CD1c-positive myeloid dendritic cell (primary cell): ENCODE results near the gene HES6.

ENCODE experiments used
- DNase-seq: peaks from one replicate; pipeline ENCODE4 v3.0.0-alpha.2; 2016; ENCODE audit errors: extremely low spot score

HES6 gene

DNA sequence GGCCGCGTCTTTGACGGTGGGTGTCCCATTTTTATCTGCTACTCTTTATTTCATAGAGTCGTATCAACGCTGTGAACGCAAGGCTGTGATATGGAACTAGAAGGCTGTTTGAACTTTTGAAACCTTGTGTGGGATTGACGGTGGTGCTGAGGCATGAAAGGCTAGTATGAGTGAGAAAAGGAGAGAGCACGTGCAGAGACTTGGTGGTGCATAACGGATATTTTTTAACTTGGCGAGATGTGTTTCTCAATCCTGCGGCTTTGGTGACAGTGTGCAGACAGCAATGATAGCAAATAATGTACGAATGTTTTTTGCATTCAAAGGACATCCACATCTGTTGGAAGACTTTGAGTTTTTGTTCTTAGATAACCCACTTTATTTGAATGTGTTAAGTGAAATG lies 6.2 kb downstream of the HES6 start:
- DNase-seq, result no peak

DNA sequence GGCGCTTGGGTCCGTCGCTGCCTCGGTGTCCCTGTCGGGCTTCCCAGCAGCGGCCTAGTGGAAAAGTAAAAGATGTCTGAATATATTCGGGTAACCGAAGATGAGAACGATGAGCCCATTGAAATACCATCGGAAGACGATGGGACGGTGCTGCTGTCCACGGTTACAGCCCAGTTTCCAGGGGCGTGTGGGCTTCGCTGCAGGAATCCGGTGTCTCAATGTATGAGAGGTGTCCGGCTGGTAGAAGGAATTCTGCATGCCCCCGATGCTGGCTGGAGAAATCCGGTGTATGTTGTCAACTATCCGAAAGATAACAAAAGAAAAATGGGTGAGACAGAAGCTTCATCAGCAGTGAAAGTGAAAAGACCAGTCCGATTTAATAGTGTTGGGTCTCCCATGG lies 8.0 kb downstream of the HES6 start:
- no peak for DNase-seq

- peak; percentile 87 for DNase-seq
Measured at GRCh38 chr2:238231251-238231793, 8.5 kb downstream of the HES6 start.

DNA sequence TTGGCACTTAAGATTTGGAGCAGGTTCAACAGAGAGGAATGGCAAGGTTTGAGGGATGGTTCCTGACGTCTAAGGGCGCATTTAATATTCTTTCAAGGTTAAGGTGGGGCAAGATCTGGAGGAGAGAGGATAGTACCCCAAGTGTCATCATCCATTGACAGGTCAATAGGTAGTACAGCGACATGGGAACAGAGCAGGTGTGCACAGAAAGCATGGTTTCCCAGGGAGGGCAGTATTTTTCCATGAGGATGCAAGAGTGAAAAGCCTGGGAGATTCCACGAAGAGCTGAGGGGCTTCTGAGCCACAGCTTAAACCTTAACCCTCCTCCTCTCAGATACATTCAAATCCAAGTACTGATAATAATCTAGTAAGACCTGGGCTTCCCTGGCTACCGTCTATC lies 9.1 kb downstream of the HES6 start:
- DNase-seq, result no peak

DNA sequence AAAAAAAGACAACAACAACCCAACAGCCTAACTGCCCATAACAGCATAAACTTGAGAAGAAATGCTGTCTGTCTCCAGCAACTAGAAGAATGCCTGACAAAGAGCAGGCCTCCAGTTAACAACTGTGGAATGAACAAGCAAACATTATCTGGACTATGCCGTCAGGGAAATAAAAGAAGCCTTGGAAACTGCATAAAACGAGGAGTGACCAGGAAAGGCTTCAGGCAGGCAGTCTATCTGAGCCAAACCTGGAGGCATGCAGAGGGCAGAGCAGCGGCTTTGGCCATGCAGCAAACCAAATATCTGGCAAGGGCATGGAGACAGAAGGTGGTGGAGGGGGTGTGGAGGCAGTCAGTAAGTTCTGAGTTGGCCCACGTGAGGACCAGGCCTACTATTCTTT lies 11.1 kb downstream of the HES6 start:
- no peak for DNase-seq

DNA sequence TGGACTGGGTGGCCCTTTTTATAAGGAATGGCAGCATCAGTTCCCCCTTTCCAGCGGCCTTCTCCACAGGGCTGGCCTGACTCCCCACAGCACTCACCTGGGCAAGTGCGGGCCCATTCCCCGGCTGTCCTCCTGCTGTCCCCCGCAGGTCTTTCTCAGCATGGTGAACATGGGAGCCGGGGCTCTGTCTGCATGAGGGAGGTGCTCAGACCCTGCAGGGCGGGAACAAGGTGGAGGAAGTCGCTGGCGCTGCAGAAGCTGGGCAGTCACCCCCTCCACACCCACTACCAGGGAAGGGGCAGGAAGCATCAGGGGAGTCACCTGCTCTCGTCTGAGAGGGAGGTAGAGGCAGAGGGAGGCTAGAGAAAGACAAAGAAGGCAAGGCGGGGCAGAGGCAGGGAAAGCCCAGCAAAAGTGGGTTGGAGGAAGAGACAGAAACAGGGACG lies 12.2 kb downstream of the HES6 start:
- DNase-seq, result no peak

GRCh38 chr2:238226698-238227586 lies 12.9 kb downstream of the HES6 start:
- DNase-seq, result no peak

DNA sequence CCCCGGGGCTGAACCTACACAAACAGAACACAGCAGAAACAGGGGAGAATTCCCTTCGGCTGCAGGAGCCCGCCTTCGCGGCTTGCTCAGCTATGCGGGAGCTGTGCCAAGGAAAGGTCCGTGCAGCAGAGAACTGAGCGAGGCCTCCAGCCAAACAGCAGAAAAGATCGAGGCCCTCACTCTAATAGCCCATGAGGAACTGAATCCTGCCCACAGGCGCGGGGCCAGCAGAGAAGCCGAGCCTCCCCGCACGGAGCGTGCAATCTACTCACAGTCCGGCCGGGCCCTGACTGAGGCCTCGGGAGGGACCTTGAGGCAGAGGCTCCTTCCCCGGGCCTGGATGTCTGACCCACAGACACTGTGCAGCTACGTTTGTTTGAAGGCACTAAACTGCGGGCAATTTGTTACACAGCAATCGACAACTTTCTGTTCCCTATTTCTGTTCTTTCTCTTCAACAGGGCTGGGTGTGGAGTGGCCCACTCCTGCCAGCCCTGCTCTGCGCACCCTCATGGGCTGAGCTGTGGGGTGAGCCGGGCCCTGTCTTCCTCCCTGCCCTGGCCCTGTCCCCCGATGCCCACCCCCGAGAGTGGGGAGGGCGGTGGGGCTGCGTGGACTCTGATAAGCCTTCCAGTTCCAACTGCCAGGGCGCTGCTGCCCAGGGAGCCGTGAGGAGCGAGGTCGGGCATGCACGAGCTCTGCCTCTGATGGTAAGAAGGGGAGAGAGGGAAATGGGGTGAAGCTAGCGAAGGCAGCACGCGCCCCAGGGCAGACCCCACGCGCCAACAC lies 13.7 kb downstream of the HES6 start:
- no peak for DNase-seq

- no peak for DNase-seq
Measured at GRCh38 chr2:238225121-238225520, 14.7 kb downstream of the HES6 start.

DNA sequence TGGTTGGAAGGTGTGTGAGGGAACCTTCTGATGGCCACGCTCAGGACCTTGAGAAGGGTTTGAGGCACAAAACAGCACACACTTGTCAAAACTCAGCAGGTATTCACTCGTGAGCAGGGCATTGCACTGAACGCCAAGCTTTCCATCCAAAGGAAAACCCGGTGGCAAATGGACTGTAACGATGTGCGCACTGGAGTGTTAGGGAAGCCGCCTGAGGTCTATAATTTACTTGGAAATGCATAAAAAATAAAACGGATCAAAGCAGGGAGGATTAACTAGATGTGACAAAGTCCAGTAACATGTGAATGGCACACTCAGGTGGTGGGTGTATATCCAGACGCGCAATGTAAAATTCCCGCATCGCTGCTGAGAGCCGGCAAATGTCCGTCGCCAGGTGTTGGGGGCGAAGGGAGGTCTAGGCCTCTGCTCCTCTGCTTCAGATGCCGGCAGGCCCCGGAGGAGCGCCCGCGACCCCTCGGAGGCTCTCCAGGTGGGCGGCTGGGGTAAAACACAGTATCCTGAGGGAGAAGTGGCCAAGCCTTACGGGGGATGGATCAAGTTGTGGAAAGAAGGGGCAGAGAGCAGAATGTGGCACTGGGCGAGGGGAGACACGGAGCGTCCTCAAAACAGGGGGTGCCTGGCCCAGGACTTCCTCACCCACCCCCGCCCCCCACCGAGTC lies 15.3 kb downstream of the HES6 start:
- DNase-seq, result no peak

DNA sequence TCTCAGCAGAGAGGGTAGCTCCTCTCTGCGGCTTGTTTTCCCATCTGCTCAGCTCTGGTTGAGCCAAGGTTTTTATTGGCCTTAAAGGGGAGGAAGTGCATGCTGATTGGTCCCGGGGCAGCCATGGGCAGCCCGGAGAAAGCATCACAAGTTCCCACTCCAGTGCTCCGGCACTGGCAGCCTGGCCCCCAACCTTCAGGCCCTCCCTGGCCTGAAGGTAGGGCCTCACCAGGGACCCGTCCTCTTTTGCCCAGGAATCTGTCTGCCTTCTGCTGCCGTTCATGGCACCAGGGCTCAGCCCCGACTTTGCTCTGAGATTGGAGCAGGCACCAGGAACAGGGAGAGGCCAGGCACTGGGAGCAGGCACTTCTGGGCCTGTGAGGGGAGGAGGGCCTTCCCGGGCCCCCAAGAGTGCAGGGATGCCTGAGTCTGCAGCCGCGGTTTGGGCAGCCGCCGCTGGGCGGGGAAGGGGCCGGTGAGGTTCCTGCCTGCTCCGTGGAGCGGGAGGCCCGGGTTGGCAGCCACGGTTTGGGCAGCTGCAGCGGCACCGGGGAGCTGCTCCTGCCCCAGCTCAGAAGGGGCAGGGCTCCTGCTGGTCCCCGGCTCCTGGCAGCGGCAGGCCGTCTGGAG lies 18.8 kb downstream of the HES6 start:
- DNase-seq, result no peak

DNA sequence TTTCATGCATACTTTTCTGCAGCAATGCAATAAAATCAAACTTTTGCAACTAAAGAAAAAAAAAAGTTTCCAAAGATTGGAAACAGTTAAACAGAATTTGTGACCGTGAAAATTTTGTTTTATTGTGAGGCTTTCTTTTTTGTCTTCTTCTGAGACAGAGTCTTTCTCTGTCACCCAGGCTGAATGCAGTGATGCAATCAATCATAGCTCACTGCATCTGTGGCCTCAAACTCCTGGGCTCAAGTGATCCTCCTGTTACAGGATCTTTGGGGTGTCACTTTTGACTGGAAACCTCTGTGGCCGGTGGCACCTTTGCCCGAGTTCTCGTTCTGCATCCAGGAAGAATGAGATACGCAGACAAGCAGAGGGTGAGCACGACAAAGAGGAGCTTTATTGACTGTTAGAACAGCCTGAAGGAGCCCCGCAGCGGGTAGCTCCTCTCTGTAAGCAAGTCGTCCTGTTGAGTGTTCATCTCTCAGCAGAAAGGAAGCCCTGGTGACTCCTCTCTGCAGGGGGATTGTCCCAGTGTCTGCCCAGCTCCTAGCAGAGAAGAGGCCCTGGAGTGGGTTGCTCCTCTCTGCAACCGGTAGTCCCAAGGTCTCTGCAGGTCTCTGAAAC lies 19.5 kb downstream of the HES6 start:
- DNase-seq, result no peak

DNA sequence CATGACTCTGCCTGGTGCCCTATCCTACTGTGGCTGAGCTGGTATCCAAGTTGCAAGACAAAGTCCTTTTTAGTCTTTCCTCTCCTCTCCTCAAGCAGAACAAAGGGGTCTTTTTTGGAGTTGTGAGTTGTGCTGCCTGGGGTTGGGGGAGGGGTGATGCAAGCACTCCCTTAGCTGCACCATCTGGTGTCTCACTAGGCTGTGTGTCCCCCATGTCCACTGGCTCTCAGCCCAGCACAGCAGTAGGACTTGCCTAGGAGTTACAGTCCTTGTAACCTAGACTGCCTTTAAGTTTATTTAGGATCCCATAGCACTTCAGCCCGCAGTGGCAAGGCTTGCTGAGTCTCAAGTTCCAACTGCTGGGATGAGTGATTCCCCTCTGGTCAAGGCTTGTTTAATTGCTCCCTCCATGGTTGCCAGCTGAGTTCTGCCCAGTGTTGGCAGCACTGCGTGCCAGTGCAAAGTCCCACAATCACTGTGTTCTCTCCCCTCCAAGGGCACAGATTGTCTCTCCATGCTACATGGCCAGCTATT lies 23.1 kb downstream of the HES6 start:
- no peak for DNase-seq

GRCh38 chr2:238207006-238207405 lies 32.8 kb downstream of the HES6 start:
- no peak for DNase-seq

- DNase-seq, result peak; percentile 19
Measured at GRCh38 chr2:238203973-238204683, 35.7 kb downstream of the HES6 start.

- DNase-seq, result peak; percentile 95
Measured at GRCh38 chr2:238203094-238203972, 36.5 kb downstream of the HES6 start, which contains the start of gene ILKAP. Gene ILKAP, minus strand, starts transcription at chr2:238203695. Its CDS starts 142 bp downstream, at chr2:238203553.

- DNase-seq, result peak; percentile 4
Measured at GRCh38 chr2:238202326-238203093, 37.3 kb downstream of the HES6 start.

- DNase-seq, result no peak
Measured at GRCh38 chr2:238190445-238190844, 49.4 kb downstream of the HES6 start.
